Measurements from ENCODE around the gene TBX18.

- no peak for TF ChIP-seq POLR2A (IDR thresholded peaks at IDR 0.05; ENCODE audit: low read depth, low read length)
- TF ChIP-seq TAF1 (IDR thresholded peaks at IDR 0.05; ENCODE audit: borderline replicate concordance, low read depth, low read length) = no peak
- no peak for TF ChIP-seq POLR2AphosphoS5 (IDR thresholded peaks at IDR 0.05; ENCODE audit: low read depth, low read length)
Measured at GRCh38 chr6:84743616-84744015, 20.8 kb downstream of the TBX18 start.
